GM18502 (cell line): ENCODE results near the gene ZBTB21.

Source experiments
- ATAC-seq: cut with Tn5 transposase; IDR thresholded peaks from one replicate; pipeline ENCODE4 v1.9.1; 2021; ENCODE audit warnings: mild to moderate bottlenecking; ENCODE audit not compliant: unreplicated experiment, poor library complexity

Gene ZBTB21

DNA sequence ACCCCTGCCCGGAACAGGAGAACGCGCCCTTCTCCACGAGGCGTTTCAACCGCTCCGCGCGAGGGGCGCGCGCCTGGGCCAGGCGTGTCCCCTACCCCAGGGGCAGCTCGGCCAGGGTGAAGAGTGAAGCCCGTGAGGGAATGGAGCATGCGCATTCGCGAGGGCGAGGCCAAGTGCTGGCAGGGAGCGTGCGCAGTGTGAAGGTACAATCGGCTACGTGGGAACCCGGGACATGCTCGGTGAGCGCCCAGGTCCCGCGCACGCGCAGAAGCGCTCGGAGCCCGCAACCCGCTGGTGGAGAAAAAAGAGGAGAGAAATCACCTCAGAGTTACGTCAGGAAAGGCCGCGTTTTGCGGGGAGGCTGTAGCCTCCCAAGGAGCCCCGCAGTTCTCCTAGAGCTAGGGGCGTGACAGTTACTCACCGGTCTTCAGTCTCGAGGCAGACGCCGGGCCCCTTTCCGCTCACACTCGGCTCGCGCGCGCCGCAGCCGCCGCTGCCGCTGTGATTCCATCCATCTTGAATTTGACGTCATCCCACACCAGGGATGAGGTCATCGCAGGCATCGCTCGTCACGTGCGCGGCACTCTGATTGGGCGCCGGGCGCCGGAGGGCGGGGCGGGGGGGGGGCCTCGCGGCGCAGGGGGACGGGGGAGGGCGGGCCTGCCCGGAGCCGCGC, at the start of gene ZBTB21:
ZBTB21 (minus strand) TSS at position 530 of the 676 bp plus-strand sequence. CDS start 16,265 bp downstream, outside the sequence.
- ATAC-seq = peak; percentile 69

- ATAC-seq = no peak
These were observed 49.6 kb upstream of the ZBTB21 start for GRCh38 chr21:42059721-42060120.

DNA sequence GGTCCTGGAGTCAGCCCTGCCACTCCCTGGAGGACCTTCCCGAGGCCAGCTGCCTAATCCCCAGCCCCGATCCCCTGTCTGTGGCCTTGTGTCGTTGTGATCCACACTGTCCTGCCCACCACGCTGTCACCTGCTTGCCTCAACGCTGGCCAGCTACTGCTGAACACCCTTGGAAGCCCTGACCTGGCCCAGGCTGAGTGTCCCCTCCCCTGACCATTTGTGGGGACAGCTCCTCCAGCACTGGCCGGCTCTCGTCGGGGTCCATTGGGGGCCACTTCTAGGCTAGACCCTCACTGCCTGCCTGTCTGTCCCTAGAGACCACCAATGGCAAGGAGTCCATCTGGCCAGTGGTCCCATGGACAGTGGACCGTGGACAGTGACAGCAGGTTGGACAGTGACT, 49.0 kb upstream of the ZBTB21 start:
- ATAC-seq = no peak

DNA sequence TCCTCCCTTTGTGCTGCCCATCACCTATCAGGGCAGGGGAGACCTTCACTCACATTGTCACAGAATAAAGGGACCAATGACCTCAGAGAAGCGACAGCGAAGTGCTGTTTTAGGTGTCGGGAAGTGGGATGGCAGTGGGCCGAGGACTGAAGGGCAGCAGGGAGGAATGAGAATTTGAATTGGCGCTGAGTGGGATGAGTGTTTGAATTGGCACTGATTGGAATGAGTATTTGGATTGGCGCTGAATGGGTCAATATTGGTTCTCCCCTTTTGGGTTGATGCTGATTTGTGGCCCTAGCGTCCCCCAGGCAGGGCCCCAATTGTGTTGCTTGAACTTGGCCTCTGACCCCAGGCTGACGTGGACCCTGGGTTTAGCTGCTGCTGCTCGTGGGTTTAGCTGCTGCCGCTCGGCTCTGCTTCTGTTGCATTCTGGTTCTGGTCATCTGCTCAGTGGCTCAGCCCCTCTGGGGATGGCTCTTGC, 48.5 kb upstream of the ZBTB21 start:
- ATAC-seq = no peak

DNA sequence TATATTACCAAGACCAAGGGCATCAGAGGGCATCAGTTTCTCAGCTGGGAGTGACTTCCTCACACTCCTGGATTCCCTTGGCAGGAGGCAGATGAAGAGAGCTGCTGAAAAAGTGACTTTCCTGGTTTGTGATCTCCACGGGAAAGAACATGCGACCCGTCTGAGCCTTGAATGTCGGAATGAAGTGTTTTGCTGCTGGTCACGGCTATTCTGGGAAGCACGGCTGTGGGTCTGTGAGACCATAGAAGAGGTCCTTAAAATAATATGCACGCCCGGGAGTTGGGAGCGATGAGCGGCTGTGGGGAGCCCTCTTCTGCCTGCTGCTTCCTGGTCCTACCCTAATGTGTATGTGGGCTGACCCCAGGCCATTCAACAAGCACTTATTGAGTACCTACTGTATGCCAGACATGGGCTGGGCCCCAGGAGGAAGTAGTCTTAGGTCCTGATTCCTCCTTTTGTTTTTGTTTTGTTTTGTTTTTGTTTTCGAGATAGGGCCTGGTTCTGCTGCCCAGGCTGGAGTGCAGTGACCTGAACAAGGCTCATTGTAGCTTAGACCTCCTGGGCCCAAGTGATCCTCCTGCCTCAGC, 47.8 kb upstream of the ZBTB21 start:
- ATAC-seq = no peak

DNA sequence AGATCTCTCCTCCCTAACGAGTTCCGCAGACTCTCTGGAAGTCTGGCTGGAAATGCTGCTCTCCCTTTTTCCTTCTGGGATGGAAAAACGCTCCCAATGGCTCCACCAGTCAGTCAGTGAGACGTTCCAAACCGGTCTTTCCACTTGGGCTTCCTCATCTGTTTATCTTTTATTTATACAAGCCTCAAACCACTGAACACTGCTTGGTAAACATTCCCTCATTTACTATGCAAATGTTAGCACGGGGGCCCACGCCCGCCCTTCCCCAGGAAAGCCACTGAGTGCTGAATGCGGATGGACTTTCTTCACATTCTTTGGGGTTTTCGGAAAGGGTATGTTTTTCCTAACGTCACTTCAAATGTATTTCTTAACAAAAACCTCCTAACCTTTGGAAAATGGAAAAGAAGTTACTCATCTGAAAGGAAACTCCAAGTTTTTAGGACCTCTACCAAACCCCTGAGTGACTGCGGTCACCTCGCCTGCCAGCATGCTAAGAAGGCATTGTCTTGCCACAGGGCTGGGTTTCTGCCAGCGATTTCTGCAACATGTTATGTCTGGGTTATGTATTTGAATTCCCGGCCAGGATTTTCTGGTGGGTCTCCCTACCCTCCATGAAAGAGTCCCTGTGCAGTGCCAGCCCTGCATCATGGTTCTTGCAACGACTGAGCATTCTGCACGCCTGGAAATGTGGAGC, 47.0 kb upstream of the ZBTB21 start:
- ATAC-seq = no peak

GRCh38 chr21:42056468-42056867, 46.3 kb upstream of the ZBTB21 start:
- ATAC-seq = no peak

DNA sequence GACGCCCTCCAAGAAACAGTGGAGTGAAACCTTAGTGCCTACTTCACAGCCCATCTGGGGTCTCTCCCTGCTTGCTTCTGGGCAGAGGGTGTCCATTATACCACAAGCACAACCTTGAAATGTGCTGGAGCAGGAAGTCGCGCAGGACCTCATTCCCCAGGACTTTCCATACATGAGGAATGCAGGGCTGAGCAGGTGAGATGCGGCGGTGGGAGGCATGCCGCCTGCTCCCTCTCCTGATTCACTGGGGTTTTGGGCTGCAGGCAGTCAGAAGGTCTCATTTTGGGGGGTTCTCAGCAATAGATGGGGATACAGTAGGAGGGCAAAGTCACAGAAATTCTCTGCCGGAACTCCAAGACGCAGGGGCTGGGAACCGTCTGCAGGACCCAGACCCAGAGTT, 45.3 kb upstream of the ZBTB21 start:
- ATAC-seq = no peak

GRCh38 chr21:42051788-42052187, 41.6 kb upstream of the ZBTB21 start:
- no peak for ATAC-seq

DNA sequence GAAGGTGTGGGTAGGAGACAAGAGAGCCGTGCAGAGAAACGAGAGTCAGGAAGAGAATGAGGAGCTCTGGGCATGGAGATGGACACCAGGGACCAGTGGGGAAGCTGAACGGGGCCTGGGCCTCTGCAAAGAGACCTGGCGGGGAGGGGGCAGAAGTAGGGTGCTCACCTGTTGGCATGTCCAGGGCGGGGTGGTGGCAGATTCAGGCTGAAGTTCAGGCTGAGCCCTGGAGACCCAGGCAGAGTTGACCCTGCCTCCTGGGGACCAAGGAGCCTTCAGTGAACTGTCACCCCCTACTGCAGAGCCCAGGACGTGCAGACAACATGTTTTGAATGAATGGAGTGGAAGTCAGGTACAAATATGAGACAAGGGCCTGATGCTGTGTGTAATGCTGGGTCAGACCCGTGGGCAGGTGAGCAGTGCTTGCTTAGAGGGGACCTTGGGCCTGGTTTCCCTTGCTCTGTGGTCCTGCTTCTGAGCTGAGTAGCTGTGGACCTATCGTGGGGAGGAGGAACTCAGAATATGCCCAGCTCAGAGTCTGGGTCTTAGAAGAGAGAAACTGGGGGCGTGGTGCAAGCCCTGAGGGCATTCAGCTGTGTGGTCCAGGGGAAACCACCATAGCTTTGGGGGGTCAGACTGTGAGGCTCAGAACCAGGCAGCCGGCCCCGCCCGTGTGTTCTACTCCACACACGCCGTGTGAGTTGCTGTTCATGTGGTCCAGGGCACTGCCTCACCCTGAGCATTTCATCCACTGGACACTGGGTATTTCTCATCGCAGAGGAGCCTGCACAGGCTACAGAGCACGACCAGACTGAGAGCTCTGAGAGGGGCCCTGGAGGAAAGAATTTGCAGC, 39.6 kb upstream of the ZBTB21 start:
- ATAC-seq = no peak

GRCh38 chr21:42048870-42049577, 38.9 kb upstream of the ZBTB21 start:
- ATAC-seq = no peak

GRCh38 chr21:42047821-42048613, 37.9 kb upstream of the ZBTB21 start:
- ATAC-seq = no peak

GRCh38 chr21:42044871-42045495, 34.8 kb upstream of the ZBTB21 start:
- no peak for ATAC-seq

GRCh38 chr21:42043961-42044360, 33.8 kb upstream of the ZBTB21 start:
- no peak for ATAC-seq

DNA sequence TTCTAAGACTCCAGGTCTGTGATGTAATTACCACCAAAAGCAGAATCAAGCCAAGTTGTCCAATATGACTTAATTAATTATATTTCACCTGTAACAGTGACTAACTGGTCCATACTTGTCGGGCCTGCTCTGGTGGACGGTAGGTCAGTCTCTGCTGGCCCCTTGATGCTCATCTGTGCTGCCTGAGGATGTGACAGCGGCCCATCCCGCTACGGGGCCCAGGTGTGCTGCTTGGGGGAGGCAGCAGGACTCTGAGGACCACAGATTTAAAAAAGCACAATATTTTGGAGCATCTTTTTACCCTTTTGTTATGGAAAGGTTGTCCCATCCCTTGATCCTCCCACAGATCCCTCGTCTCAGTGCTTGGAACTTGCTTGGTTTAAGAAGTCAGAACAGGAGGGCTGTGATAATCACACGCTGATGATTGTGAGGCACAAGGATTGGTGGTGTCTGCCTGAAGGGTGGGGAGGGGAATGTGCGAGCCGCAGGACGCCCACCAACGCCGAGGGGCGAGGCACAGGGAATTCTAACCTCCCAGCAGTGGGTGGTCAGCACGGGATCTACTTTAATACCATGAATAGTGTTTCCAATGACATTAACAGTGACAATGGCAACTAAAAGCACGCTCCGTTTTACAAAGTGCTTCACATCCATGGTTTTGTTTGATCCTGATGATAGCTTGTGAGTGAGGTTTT, 33.2 kb upstream of the ZBTB21 start:
- no peak for ATAC-seq

DNA sequence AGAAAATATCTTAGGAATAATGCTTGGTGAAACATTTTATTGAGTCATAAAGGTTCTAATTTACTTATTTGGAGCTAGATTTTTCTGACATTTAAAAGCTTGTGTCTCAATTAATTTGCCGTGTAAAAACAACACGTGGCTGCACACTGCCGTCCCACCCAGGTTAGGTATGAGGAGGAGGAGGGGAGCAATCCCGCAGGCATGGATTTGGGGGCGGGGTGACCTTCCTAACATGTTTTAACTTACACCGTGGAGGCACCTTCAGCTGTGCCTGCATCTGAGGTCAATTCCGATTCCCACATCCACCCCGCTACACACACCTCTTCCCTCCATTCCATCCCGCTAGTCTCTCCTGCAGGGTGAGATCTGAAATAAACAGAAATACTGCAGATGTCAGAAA, 32.5 kb upstream of the ZBTB21 start:
- no peak for ATAC-seq

DNA sequence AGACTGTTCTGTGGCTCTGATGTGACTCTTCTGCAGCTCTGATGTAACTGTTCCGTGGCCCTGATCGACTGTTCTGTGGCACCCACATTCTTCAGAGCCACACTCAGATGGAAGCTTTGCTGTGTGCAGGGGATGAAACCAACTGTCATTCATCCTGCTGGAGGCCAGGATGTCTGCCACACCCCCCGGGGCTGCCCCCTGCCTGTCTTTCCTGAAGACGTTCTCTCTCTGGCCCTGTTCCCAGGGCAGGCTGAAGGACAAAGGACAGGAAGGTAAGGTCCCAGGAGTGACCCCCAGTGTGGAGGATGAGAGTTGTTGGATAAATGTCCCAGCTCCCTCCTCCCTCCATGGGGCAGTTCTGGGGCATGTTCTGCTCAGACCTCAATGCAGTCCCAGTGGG, 31.6 kb upstream of the ZBTB21 start:
- no peak for ATAC-seq

GRCh38 chr21:42041246-42041645, 31.1 kb upstream of the ZBTB21 start:
- ATAC-seq = no peak
